GM12878 (cell line): Measurements from ENCODE around the gene SRSF3. TPM values are rescaled to one million over a fixed set of nuclear protein-coding genes. Genes with fewer than 3 reads are reported as not detected.

Source experiments
- ATAC-seq: fragments of 200-7000 bp; cut with Tn5 transposase; 3 replicates; pipeline ENCODE4 v1.9.1; 2020; ENCODE audit warnings: mild to moderate bottlenecking, moderate library complexity
- BruUV-seq: library from RNA; stranded (reverse); fragments of 400-500 nt; replicated peaks from 2 replicates; lab custom pipeline; 2021; lab: Mats Ljungman, UMichigan
- CTCF ChIA-PET: fragments of 300-600 bp; sonication (Branson Sonifier 250); formaldehyde crosslinking; extraction: SDS; loops from one replicate; lab custom pipeline; 2021; ENCODE audit warnings: inconsistent platforms; lab: Yijun Ruan, JAX
- POLR2A ChIA-PET: fragments of 350-600 bp; formaldehyde crosslinking; extraction: SDS; loops from one replicate; lab custom pipeline; 2021; ENCODE audit warnings: inconsistent platforms; lab: Charles Lee
- RAD21 ChIA-PET: fragments of 300-600 bp; sonication (Branson Sonifier 250); formaldehyde crosslinking; loops from one replicate; lab custom pipeline; 2023; ENCODE audit warnings: antibody characterized with exemption; ENCODE audit not compliant: unreplicated experiment; lab: Charles Lee
- SMC1A ChIA-PET: fragments of 300-600 bp; sonication (Branson Sonifier 250); formaldehyde crosslinking; loops from one replicate; lab custom pipeline; 2023; ENCODE audit not compliant: unreplicated experiment, uncharacterized antibody; lab: Charles Lee
- DNase-seq: peaks from one replicate; pipeline ENCODE4 v3.0.0-alpha.2; 2011; ENCODE audit warnings: low read depth, low spot score
- FAIRE-seq: peaks from 3 replicates; lab custom pipeline; 2011; peaks lifted over from hg19 to GRCh38; lab: Jason Lieb, UNC
- H2AFZ ChIP-seq: 2 replicates; pipeline ENCODE4 v1.6.0; 2011; ENCODE audit warnings: low read depth, low read length, control low read depth; ENCODE audit not compliant: control insufficient read depth
- H3K27ac ChIP-seq: 2 replicates; pipeline ENCODE4 v1.5.1; 2011; ENCODE audit warnings: control low read depth; ENCODE audit not compliant: control insufficient read depth, insufficient read depth
- H3K27me3 ChIP-seq, 2 experiments: replicated peaks in 1 of 2; 2 replicates each; pipeline versions ENCODE4 v1.6.0 to v1.6.1; 2011; ENCODE audit warnings: low read length in 1 of 2; ENCODE audit not compliant: control insufficient read depth in 2 of 2, insufficient read depth in 2 of 2
- H3K36me3 ChIP-seq, 2 experiments: 2 replicates each; pipeline ENCODE4 v1.5.1; 2011; ENCODE audit warnings: low read length in 1 of 2; ENCODE audit not compliant: control insufficient read depth in 2 of 2, insufficient read depth in 2 of 2
- H3K4me1 ChIP-seq: 2 replicates; pipeline ENCODE4 v1.6.1; 2011; ENCODE audit warnings: mild to moderate bottlenecking, low read length, moderate library complexity, mixed read lengths; ENCODE audit not compliant: control insufficient read depth, insufficient read depth
- H3K4me2 ChIP-seq: 2 replicates; pipeline ENCODE4 v1.6.0; 2011; ENCODE audit warnings: control low read depth; ENCODE audit not compliant: control insufficient read depth, insufficient read depth
- H3K4me3 ChIP-seq: fragments of 200-600 bp; sonication (generic); 2 replicates; pipeline ENCODE4 v1.5.1; 2016
- H3K79me2 ChIP-seq: 2 replicates; pipeline ENCODE4 v1.6.0; 2011; ENCODE audit warnings: low read length; ENCODE audit not compliant: control insufficient read depth, insufficient read depth
- H3K9ac ChIP-seq: 2 replicates; pipeline ENCODE4 v1.8.0; 2011; ENCODE audit warnings: low read length, control low read depth, mixed read lengths; ENCODE audit not compliant: control insufficient read depth, insufficient read depth
- H3K9me3 ChIP-seq: replicated peaks from 3 replicates; pipeline ENCODE4 v1.5.1; 2011; ENCODE audit warnings: mild to moderate bottlenecking, low read length; ENCODE audit not compliant: control insufficient read depth, insufficient read depth
- H4K20me1 ChIP-seq: 2 replicates; pipeline ENCODE4 v1.6.0; 2011; ENCODE audit not compliant: control insufficient read depth, insufficient read depth
- FOXK2 ChIP-seq: fragments of 450-650 bp; IDR thresholded peaks from 2 replicates; pipeline ENCODE4 v1.6.1; 2017; ENCODE audit warnings: mild to moderate bottlenecking, moderate library complexity
- HDGF ChIP-seq: fragments of 450-650 bp; IDR thresholded peaks from 2 replicates; pipeline ENCODE4 v1.6.1; 2016; ENCODE audit warnings: antibody characterized with exemption
- RFX5 ChIP-seq: IDR thresholded peaks from 2 replicates; pipeline ENCODE4 v1.6.1; 2011; ENCODE audit warnings: low read depth, low read length, improper control_type of control experiment
- TARDBP ChIP-seq: IDR thresholded peaks from 2 replicates; pipeline ENCODE4 v1.6.1; 2016; ENCODE audit warnings: borderline replicate concordance
- TCF7 ChIP-seq: IDR thresholded peaks from 2 replicates; pipeline ENCODE4 v1.6.1; 2014; ENCODE audit warnings: antibody characterized with exemption, borderline replicate concordance
- WGBS: methylation state at CpG from one replicate; pipeline ENCODE4 v1.1.6; 2016; ENCODE audit warnings: low lambda C conversion rate; ENCODE audit not compliant: insufficient replicate concordance, insufficient coverage; ENCODE audit errors: missing lambda C conversion rate; 5-methylcytosine and 5-hydroxymethylcytosine counted together
- in situ Hi-C: fragments of 300-500 bp; cut with MboI; formaldehyde crosslinking; loops from 9 replicates; pipeline ENCODE4 v1.14.3; 2018; ENCODE audit warnings: mixed read lengths
- intact Hi-C: fragments of 100-400 bp; cut with micrococcal nuclease; formaldehyde crosslinking; loops from one replicate; pipeline ENCODE4 v1.14.2; 2022; ENCODE audit not compliant: unreplicated experiment
- polyA plus RNA-seq, 11 experiments: library from polyadenylated mRNA; depleted of rRNA in 4 of 11; unstranded in 6 of 11; stranded (reverse) in 5 of 11; fragments of >200 nt; fragmentation: Nextera tagmentation in 4 of 11; fragmentation: Illumina TruSeq in 1 of 11; extraction: Ambion mirVana in 4 of 11; extraction: Trizol in 1 of 11; gene quantifications; 1 replicate in 1 of 11; 2 replicates in 10 of 11; pipeline versions ENCODE4 v1.2.1 to v1.2.3, GENCODE V29; 2011 to 2016; ENCODE audit warnings: inconsistent platforms in 2 of 11, missing spikeins in 2 of 11, low read depth in 1 of 11
- total RNA-seq, 4 experiments: library from RNA; depleted of rRNA in 3 of 4; stranded (reverse); fragments of >200 nt in 3 of 4; fragmentation: Illumina TruSeq in 1 of 4; extraction: Trizol in 1 of 4; gene quantifications; 2 replicates each; pipeline versions ENCODE4 v1.2.1 to v1.2.3, GENCODE V29; 2013 to 2021
- TF ChIP-seq, protein P1 (sequence below): IDR thresholded peaks from 2 replicates; pipeline ENCODE4 v1.6.1; 2012; ENCODE audit warnings: low read length, inconsistent platforms
- TF ChIP-seq, protein P2 (sequence below): fragments of 450-650 bp; IDR thresholded peaks from 2 replicates; pipeline ENCODE4 v1.6.1; 2016; ENCODE audit warnings: mild to moderate bottlenecking
- TF ChIP-seq, protein P3 (sequence below): fragments of 450-650 bp; IDR thresholded peaks from 2 replicates; pipeline ENCODE4 v1.6.1; 2017; ENCODE audit warnings: low read depth, mild to moderate bottlenecking, moderate library complexity
- TF ChIP-seq, protein P4 (sequence below): IDR thresholded peaks from 2 replicates; pipeline ENCODE4 v1.6.1; 2011; ENCODE audit warnings: borderline replicate concordance, low read depth, mild to moderate bottlenecking, moderate library complexity, mixed read lengths, low read length; ENCODE audit not compliant: insufficient read depth; ENCODE audit errors: extremely low read length

SRSF3 gene
- total and polyA plus RNA-seq, 10 of the 15 experiments (the other 5 are each of a cell fraction or from before 2014, with no cell fraction given): 195 to 1,377 (median 493) TPM

DNA sequence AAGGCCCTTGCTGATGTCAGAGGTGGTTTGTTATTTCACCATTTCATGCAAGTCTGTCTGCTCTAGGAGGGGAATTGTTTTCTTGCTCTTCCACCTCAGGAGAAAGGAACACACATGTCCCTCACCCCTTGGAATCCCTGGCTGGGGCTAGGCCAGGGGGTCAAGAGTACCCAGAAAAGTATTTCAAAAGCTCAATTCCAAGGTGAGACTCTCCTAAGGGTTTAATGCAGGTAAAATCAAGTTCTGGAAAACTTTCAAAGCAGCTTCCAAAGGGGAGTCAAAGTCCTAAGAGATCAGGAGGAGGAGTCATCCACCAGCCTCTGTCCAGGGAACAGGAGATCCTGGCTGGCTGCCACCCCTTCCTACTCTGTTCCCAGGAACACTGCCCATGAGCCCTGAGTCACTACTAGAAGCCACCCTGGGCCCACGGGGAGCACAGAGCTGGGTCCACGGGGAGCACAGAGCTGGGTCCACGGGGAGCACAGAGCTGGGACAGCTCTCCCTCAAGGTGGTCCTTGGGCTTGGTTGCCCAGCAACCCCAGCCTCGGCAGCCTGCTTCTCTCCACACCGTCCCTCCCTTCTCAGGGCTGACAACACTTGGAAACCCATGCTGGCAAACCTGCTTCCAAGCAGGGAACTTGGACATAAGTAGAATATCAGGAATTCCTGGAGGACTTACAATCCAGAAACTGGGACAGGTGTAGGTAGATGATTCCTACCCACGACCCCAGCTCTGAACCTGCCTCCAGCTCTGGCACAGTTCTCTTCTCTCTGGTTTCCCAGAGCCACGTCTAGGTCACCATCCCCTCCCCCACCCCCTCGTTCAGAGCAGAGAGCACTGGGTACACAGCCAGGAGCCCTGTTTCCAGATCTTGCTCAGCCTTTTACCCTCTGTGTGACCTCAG, 49.0 kb downstream of the SRSF3 start:
- Histone ChIP-seq H3K27ac (no peak overlapping the region), H3K4me2 (no peak overlapping the region), H3K4me1 (peaks cover 12% of the 10 kb centered on the region), H3K79me2 (no peaks in the 10 kb centered on the region), H4K20me1 (no peaks in the 10 kb centered on the region), H3K9ac (no peak overlapping the region), H3K27me3 (no peaks in the 10 kb centered on the region), H2AFZ (no peak overlapping the region), H3K9me3 (no peaks in the 10 kb centered on the region), H3K4me3 (no peak overlapping the region), H3K36me3 (no peaks in the 10 kb centered on the region)
- RAD21 ChIA-PET: interaction anchor here (0.9 to 2.7 kb wide), 5 partner anchors 8 to 39 kb away, joined by 3 to 10 read pairs (median 4); no protein-coding TSS in a partner anchor
- WGBS: 45% methylated on average over 8 of the region's 8 CpGs
- FAIRE-seq: no peak
- POLR2A ChIA-PET: interaction anchor here (1.1 to 2.2 kb wide), 7 partner anchors 8 to 33 kb away, joined by 3 to 6 read pairs (median 3); no protein-coding TSS in a partner anchor
- SMC1A ChIA-PET: interaction anchor here (0.7 to 16.7 kb wide), 11 partner anchors 8 to 999 kb away, joined by 3 to 240 read pairs (median 5); partner anchors contain the start of gene CDKN1A
- CTCF ChIA-PET: interaction anchor here (1.3 to 2.9 kb wide), 7 partner anchors 12 to 25 kb away, joined by 3 to 9 read pairs (median 3); no protein-coding TSS in a partner anchor
- TF ChIP-seq, protein P1, sequence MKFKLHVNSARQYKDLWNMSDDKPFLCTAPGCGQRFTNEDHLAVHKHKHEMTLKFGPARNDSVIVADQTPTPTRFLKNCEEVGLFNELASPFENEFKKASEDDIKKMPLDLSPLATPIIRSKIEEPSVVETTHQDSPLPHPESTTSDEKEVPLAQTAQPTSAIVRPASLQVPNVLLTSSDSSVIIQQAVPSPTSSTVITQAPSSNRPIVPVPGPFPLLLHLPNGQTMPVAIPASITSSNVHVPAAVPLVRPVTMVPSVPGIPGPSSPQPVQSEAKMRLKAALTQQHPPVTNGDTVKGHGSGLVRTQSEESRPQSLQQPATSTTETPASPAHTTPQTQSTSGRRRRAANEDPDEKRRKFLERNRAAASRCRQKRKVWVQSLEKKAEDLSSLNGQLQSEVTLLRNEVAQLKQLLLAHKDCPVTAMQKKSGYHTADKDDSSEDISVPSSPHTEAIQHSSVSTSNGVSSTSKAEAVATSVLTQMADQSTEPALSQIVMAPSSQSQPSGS: no peak
- in situ Hi-C loops (no loop called here), intact Hi-C loops (no loop called here)
- DNase-seq: no peak
- no peak for ATAC-seq
- no TSS peak for BruUV-seq

DNA sequence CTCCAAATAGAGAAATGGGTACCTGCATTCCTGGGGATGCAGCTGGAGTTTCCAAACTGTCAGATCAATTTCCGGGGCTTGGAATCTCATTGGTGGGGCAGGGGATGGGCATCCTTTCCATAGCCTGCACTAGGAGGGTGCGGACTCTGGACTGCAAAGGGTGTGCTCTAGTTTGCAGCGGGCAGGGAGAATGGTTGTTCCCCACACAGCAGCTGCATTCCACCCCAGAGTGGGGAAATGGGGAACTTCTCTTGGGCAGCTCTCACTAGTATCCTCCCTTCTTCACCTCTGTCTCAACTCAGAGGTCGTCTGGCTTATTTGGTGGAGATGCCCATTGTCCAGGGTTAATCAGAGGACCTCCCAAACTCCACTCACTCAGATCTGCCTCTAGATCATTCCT, 49.8 kb downstream of the SRSF3 start:
- no peaks in the 10 kb centered on the region for H4K20me1 ChIP-seq
- H3K4me1 ChIP-seq: peaks cover 12% of the 10 kb centered on the region
- WGBS: 81% methylated on average over 4 of the region's 4 CpGs
- CTCF ChIA-PET: interaction anchor here (1.3 to 2.9 kb wide), 5 partner anchors 14 to 24 kb away, joined by 3 to 9 read pairs (median 3); no protein-coding TSS in a partner anchor
- no peak overlapping the region for H2AFZ ChIP-seq
- POLR2A ChIA-PET: interaction anchor here (1.3 to 2.2 kb wide), 2 partner anchors 19 to 33 kb away, joined by 3 to 6 read pairs; no protein-coding TSS in a partner anchor
- no peak overlapping the region for H3K4me3 ChIP-seq
- FAIRE-seq (no peak), DNase-seq (no peak), ATAC-seq (no peak)
- no peaks in the 10 kb centered on the region for H3K36me3 ChIP-seq
- intact Hi-C loops (no loop called here), in situ Hi-C loops (no loop called here)
- H3K27me3 ChIP-seq: no peaks in the 10 kb centered on the region
- no peak overlapping the region for H3K27ac ChIP-seq
- H3K9ac ChIP-seq: no peak overlapping the region
- BruUV-seq: no TSS peak
- no peaks in the 10 kb centered on the region for H3K79me2 ChIP-seq
- RAD21 ChIA-PET: interaction anchor here (1.0 to 2.7 kb wide), 4 partner anchors 14 to 39 kb away, joined by 3 to 10 read pairs (median 6); no protein-coding TSS in a partner anchor
- no peaks in the 10 kb centered on the region for H3K9me3 ChIP-seq
- SMC1A ChIA-PET: interaction anchor here (1.0 to 16.7 kb wide), 8 partner anchors 10 to 28 kb away, joined by 3 to 240 read pairs (median 7); partner anchors contain the start of gene CDKN1A
- no peak overlapping the region for H3K4me2 ChIP-seq
- no peak for TF ChIP-seq TCF7
- TF ChIP-seq FOXK2: no peak
- TF ChIP-seq, protein P2, sequence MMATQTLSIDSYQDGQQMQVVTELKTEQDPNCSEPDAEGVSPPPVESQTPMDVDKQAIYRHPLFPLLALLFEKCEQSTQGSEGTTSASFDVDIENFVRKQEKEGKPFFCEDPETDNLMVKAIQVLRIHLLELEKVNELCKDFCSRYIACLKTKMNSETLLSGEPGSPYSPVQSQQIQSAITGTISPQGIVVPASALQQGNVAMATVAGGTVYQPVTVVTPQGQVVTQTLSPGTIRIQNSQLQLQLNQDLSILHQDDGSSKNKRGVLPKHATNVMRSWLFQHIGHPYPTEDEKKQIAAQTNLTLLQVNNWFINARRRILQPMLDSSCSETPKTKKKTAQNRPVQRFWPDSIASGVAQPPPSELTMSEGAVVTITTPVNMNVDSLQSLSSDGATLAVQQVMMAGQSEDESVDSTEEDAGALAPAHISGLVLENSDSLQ: no peak
- TF ChIP-seq RFX5: no peak
- no peak for TF ChIP-seq HDGF
- TF ChIP-seq TARDBP: no peak
- TF ChIP-seq, protein P3, sequence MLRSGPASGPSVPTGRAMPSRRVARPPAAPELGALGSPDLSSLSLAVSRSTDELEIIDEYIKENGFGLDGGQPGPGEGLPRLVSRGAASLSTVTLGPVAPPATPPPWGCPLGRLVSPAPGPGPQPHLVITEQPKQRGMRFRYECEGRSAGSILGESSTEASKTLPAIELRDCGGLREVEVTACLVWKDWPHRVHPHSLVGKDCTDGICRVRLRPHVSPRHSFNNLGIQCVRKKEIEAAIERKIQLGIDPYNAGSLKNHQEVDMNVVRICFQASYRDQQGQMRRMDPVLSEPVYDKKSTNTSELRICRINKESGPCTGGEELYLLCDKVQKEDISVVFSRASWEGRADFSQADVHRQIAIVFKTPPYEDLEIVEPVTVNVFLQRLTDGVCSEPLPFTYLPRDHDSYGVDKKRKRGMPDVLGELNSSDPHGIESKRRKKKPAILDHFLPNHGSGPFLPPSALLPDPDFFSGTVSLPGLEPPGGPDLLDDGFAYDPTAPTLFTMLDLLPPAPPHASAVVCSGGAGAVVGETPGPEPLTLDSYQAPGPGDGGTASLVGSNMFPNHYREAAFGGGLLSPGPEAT: no peak
- TF ChIP-seq, protein P4, sequence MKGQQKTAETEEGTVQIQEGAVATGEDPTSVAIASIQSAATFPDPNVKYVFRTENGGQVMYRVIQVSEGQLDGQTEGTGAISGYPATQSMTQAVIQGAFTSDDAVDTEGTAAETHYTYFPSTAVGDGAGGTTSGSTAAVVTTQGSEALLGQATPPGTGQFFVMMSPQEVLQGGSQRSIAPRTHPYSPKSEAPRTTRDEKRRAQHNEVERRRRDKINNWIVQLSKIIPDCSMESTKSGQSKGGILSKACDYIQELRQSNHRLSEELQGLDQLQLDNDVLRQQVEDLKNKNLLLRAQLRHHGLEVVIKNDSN: no peak
